ENCODE measurements around the gene C22orf15.

The C22orf15 gene

GRCh38 chr22:23790819-23791737 lies 28.3 kb downstream of the C22orf15 start:
- DNase-seq, result no peak

DNA sequence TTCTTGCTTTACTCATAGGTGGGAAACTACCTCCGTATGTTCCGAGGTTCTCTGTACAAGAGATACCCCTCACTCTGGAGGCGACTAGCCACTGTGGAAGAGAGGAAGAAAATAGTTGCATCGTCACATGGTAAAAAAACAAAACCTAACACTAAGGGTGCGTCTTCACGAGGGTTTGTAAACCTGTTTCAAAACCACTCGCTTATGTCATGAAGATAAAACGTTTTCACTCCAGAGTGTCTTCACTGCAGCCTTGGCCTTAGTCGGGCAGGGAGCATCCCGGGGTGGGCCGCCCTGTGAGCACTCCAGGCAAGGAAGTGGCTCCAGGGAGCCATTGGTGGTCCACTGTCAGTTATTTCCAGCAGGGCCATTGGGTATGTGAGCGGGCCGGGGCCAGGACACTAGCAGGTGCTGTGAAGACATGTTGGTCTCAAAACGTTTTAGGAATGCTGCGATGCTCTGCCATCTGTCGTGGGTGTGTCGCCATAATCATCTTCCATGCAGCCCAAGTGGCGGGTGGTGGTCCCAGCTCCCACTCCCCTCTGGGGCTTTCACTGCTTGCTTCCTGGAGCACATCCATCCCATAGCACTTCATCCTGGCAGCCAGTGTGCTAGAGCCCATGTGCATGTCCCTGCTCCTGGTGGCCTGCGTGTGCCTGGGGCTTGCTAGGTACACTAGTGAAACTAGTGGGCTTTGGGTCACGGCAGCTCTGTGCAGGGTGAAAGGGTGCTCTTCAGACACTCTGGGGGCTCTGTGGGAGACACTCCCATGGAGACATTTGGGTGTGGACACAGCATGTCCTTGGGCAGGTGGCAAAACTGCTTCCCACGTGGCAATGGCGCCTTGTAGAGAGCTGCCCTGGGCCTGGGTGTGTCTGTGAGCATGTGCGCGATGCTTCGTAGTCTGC lies 29.2 kb downstream of the C22orf15 start:
- DNase-seq, result no peak

DNA sequence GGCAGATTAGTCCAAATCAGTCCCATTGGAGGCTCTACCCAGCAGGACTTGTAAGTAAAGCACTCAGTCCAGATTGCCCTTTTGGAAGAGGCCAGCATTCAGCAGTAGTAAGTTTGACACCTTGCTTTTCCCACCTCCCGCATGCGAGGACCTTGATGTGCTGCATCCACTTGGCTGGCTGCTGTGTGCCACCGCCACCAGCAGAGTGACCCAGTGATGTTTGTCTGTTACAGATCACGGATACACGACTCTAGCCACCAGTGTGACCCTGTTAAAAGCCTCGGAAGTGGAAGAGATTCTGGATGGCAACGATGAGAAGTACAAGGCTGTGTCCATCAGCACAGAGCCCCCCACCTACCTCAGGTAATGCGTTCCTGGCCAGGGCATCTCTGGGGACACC lies 30.5 kb downstream of the C22orf15 start:
- no peak for DNase-seq

DNA sequence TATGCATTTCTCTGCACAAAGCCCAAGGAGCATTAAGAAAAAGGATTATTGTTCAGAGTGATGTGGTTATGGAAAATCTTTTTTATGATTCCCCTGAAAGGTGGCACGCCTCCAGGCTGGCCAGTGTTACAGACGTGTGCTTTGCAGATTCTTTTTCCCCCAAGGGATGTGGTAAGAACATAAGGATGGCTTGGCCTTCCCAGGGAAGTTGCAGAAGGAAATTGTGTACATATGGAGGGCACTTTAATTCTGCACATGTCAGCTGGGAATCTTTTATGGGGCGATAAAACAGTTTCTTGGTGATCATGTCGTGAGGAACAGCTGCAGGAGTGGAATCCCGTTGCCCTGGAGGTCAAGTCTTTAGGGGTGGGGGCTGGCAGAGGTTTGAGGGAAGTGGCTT lies 33.7 kb downstream of the C22orf15 start:
- DNase-seq, result no peak

DNA sequence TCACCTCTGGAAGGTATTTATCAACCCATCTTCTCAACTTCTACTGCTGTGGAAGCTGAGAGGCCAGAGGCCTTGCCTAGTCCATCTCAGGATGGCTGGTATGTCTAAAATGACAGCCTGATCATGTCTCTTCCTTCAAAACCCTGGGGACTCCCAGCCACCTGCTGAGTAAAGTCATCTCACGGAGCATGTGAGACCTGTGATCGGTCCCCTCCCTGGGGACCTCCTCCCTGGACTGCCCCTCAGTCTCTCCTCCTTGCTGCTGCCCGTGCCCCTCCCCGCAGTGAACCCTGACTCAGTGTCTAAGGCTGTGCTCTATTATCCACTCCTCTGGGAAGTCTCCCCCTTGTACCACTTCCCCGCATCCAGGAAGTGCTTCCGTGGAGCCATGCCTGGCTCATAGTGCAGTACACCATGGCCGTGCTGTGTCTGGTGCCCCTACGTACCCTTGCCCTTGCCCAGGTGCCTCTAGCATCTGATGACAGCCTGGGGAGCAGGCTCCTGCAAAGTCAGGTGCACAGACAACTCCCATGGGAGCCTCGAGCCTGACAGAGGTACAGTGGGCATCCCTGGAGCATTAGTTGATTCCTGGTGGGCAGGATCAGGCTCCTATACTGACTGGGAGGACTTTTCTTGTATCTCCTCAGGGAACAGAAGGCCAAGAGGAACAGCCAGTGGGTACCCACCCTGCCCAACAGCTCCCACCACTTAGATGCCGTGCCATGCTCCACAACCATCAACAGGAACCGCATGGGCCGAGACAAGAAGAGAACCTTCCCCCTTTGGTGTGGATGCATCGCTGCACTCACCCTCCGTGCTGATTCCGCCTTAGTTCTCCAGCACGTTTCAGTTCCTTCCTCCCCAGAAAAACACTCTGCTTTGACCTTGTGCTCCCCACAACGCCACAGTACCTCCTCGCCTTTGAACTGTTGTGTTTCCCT lies 37.8 kb downstream of the C22orf15 start:
- no peak for DNase-seq

- no peak for DNase-seq
Observed at GRCh38 chr22:23801238-23801821, 38.5 kb downstream of the C22orf15 start.

DNA sequence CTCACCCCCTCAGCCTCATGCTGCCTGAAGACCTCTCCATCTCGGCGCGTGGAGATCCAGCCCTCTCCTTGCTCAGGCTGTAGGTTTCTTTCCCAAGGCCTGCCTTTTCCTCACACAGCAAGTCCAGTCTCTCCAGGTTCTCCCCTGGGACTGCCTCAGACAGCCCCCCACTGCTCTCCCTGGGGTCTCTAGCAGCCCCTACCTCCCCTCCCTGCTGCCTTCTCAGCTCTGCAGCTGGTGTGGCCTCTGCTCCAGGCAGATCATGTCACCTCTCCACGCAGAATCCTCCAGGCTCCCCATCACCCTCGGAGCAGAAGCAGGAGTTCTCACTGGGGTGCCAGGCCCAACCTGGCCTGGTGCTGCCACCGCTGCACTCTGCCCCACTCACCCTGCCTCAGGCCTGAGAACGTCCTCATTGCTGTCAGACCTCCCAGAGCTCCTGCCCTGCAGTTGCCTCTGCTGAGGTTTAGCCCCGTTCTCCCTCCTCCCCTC lies 39.1 kb downstream of the C22orf15 start:
- no peak for DNase-seq

- no peak for DNase-seq
Observed at GRCh38 chr22:23803001-23803819, 40.4 kb downstream of the C22orf15 start.

- no peak for DNase-seq
Observed at GRCh38 chr22:23804781-23805291, 42.0 kb downstream of the C22orf15 start.

DNA sequence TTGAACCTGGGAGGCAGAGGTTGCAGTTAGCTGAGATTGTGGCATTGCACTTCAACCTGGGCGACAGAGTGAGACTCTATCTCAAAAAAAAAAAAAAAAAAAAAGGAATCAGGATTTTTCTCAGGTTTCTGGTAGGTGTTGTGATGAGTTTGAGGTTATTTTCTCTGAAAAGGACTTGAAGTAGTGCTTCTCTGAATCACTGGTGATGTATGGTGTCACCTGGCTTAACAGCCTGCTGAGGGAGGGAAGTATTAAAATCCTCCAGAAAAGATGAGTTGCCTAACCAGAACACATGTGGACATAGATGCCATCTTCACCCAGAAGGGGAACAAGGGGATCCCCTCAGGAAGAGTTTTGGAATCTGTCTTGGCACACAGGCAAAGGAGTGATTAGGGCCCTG lies 44.0 kb downstream of the C22orf15 start:
- DNase-seq, result no peak

- no peak for DNase-seq
Observed at GRCh38 chr22:23812378-23812777, 49.6 kb downstream of the C22orf15 start.

All from stimulated activated CD4-positive, alpha-beta T cell treated with anti-CD3 and anti-CD28 coated beads, Interleukin-15, amount 100 ng/mL, for 24 hours (primary cell).